VCaP (cell line): Measurements from ENCODE around the gene PRICKLE2.

Experiments used
- H3K27ac ChIP-seq: fragments of 450-650 bp; 2 replicates; pipeline ENCODE4 v1.5.1; 2017
- CTCF ChIP-seq: fragments of 450-650 bp; conservative IDR thresholded peaks from 2 replicates; pipeline ENCODE4 v1.5.1; 2017; ENCODE audit warnings: mild to moderate bottlenecking, moderate library complexity

PRICKLE2 gene

GRCh38 chr3:64251019-64251418, 25.8 kb upstream of the PRICKLE2 start:
- no peak overlapping the region for H3K27ac ChIP-seq
- TF ChIP-seq CTCF = no peak

- TF ChIP-seq CTCF = no peak
- no peak overlapping the region for H3K27ac ChIP-seq
Measured at GRCh38 chr3:64247991-64248646, 22.9 kb upstream of the PRICKLE2 start.

GRCh38 chr3:64244011-64244942, 19.0 kb upstream of the PRICKLE2 start:
- TF ChIP-seq CTCF = peak; percentile 60

GRCh38 chr3:64242435-64242834, 17.2 kb upstream of the PRICKLE2 start:
- no peak for TF ChIP-seq CTCF
- H3K27ac ChIP-seq = peak overlapping the region; percentile 33

More at GRCh38 chr3:64244011-64244942, 19.0 kb upstream of the PRICKLE2 start:
- H3K27ac ChIP-seq = no peak overlapping the region

- H3K27ac ChIP-seq = no peak overlapping the region
- TF ChIP-seq CTCF = no peak
Measured at GRCh38 chr3:64240959-64241358, 15.7 kb upstream of the PRICKLE2 start.

GRCh38 chr3:64240396-64240795, 15.1 kb upstream of the PRICKLE2 start:
- TF ChIP-seq CTCF = no peak
- H3K27ac ChIP-seq = no peak overlapping the region

GRCh38 chr3:64239841-64240240, 14.6 kb upstream of the PRICKLE2 start:
- no peak overlapping the region for H3K27ac ChIP-seq
- TF ChIP-seq CTCF = no peak
